CD4-positive, CD25-positive, alpha-beta regulatory T cell (primary cell): ENCODE data around the gene NARF. TPM values are rescaled to one million over a fixed set of nuclear protein-coding genes. Genes with fewer than 3 reads are reported as not detected.

Source experiments
- ATAC-seq, 2 donors: fragments of 150-1000 bp; cut with Tn5 transposase; one replicate each; pipeline ENCODE4 v1.10.0; 2021; ENCODE audit warnings: low read depth in 2 of 2, moderate number of reproducible peaks in 2 of 2, moderate library complexity in 1 of 2
- DNase-seq, 3 donors: peaks; one replicate each; pipeline versions ENCODE4 v3.0.0 to v3.0.0-alpha.2; 2012 to 2022; ENCODE audit warnings: mixed read lengths in 1 of 3
- H3K27ac ChIP-seq: one replicate; pipeline ENCODE4 v1.7.0; 2013; ENCODE audit warnings: mild to moderate bottlenecking, low read length; ENCODE audit not compliant: insufficient read depth, poor library complexity, severe bottlenecking
- H3K27me3 ChIP-seq: one replicate; pipeline ENCODE4 v1.7.0; 2013; ENCODE audit warnings: low read length; ENCODE audit not compliant: control insufficient read depth, insufficient read depth
- H3K36me3 ChIP-seq: one replicate; pipeline ENCODE4 v1.7.0; 2013; ENCODE audit warnings: mild to moderate bottlenecking, low read length, moderate library complexity; ENCODE audit not compliant: control insufficient read depth, insufficient read depth
- H3K4me1 ChIP-seq: 2 replicates; pipeline ENCODE4 v1.7.0; 2013; ENCODE audit warnings: mild to moderate bottlenecking, low read length; ENCODE audit not compliant: insufficient read depth, control insufficient read depth, poor library complexity, severe bottlenecking
- H3K4me3 ChIP-seq: one replicate; pipeline ENCODE4 v1.7.0; 2013; ENCODE audit warnings: low read depth, mild to moderate bottlenecking, low read length, moderate library complexity
- H3K9me3 ChIP-seq, 2 experiments: 1 replicate in 1 of 2; 2 replicates in 1 of 2; pipeline ENCODE4 v1.7.0; 2013; ENCODE audit warnings: low read length in 2 of 2, mild to moderate bottlenecking in 1 of 2, moderate library complexity in 1 of 2; ENCODE audit not compliant: control insufficient read depth in 2 of 2
- H3K27ac Mint-ChIP-seq, 3 donors: one replicate each; pipeline ENCODE4 v1.8.0; 2020 to 2022; ENCODE audit warnings: mild to moderate bottlenecking in 3 of 3, mixed read lengths in 3 of 3, moderate library complexity in 2 of 3
- H3K27me3 Mint-ChIP-seq: one replicate; pipeline ENCODE4 v1.8.0; 2022; ENCODE audit warnings: mild to moderate bottlenecking, mixed read lengths
- H3K36me3 Mint-ChIP-seq: one replicate; pipeline ENCODE4 v1.8.0; 2020; ENCODE audit warnings: mixed read lengths
- H3K4me1 Mint-ChIP-seq, 4 donors: one replicate each; pipeline ENCODE4 v1.8.0; 2020 to 2022; ENCODE audit warnings: mixed read lengths in 4 of 4, mild to moderate bottlenecking in 1 of 4
- H3K4me3 Mint-ChIP-seq, 4 donors: one replicate each; pipeline ENCODE4 v1.8.0; 2020 to 2022; ENCODE audit warnings: mild to moderate bottlenecking in 4 of 4, mixed read lengths in 4 of 4, moderate library complexity in 3 of 4
- H3K9me3 Mint-ChIP-seq, 7 donors: one replicate each; pipeline ENCODE4 v1.8.0; 2020 to 2022; ENCODE audit warnings: mixed read lengths in 7 of 7, mild to moderate bottlenecking in 3 of 7, moderate library complexity in 2 of 7
- polyA plus RNA-seq, 4 donors: library from polyadenylated mRNA; unstranded; fragments of 300-500 nt; fragmentation: Illumina TruSeq; gene quantifications; one replicate each; pipeline ENCODE4 v1.2.3, GENCODE V29; 2021
- total RNA-seq: library from RNA; stranded (reverse); gene quantifications from one replicate; pipeline ENCODE4 v1.2.3, GENCODE V29; 2022

The NARF gene
- total and polyA plus RNA-seq, 5 donors from 2014 or later, result 93.2 to 141 (median 112) TPM

DNA sequence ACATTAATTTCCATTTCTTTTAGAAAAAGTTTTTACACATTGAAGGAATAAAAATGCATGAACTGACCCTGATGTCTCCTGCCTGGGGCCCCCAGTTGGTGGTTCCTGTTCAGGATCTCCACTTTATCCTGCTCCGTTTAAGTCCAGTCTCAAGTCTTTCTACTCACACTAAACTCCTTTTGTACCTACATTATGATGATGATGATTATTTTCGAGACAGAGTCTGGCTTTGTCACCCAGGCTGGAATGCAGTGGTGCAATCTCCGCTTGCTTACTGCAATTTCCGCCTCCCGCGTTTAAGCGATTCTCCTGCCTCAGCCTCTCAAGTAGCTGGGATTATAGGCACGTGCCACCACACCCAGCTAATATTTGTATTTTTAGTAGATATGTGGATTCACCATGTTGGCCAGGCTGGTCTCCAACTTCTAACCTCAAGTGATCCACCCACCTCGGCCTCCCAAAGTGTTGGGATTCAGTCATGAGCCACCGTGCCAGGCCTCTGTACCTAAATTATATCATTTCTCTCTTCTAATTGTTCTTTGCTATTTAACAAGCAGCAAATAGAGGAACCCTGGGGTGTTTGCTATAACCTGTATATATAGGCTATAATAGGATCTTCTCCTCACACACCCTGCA, 58.8 kb downstream of the NARF start:
- H3K27me3 ChIP-seq, result no peaks in the 10 kb centered on the region
- ATAC-seq, result no peak
- Mint-ChIP-seq H3K4me3 (peak overlapping the region in 2 of 4 donors; percentile 75 to 82), H3K27me3 (no peaks in the 10 kb centered on the region), H3K4me1 (peaks cover 0 to 18% (median 10%) of the 10 kb centered on the region in 4 donors), H3K27ac (no peak overlapping the region), H3K9me3 (no peaks in the 10 kb centered on the region), H3K36me3 (no peaks in the 10 kb centered on the region)
- no peaks in the 10 kb centered on the region for H3K9me3 ChIP-seq
- no peak overlapping the region for H3K27ac ChIP-seq
- peaks cover 21% of the 10 kb centered on the region for H3K4me1 ChIP-seq
- no peak overlapping the region for H3K4me3 ChIP-seq
- H3K36me3 ChIP-seq, result no peaks in the 10 kb centered on the region
- no peak for DNase-seq

DNA sequence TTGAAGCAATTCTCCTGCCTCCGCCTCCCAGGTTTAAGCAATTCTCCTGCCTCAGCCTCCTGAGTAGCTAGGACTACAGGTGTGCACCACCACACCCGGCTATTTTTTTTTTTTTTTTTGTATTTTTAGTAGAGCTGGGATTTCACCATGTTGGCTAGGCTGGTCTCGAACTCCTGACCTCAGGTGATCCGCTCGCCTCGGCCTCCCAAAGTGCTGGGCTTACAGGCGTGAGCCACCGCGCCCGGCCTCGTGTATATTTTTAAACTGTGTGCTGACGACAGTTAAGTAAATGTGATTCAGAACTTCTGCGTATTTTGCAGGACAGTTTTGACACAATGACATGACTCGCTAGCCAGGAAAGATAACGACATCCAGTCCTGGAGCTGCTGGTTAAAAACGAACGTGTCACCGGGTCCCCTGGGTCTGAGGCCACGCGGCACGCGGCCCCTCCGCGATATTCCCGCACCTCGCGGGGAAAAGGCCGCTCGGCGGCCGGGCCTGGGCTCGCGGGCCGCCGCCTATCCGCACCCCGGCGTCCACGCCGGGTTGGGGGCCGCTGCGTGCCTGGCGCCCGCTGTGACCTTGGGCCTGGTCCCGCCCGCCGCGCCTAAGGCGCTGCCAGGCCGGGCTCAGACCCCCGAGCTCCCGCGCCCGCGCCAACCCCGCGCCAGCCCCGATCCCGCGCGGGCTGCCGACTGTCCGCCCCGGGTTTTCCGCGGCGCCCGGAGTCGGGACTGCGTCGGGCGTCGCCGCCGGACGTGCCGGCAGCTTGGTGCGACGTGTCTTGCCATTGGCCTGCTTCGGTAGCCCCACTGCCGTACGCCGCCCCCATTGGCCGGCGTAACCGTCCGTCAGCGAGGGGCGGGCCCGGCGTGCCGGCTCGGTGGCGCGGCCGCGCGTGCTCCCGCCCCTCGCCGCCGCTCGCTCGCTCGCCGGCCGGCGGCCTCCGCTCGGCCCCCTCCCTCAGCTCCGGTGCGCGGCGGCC, 60.6 kb downstream of the NARF start, which contains the start of gene FOXK2:
Gene FOXK2, plus strand, starts transcription at position 907 of the 985 bp plus-strand sequence. CDS start 157 bp downstream, outside the sequence.
- Histone ChIP-seq H3K4me1 (peaks cover 21% of the 10 kb centered on the region), H3K9me3 (no peaks in the 10 kb centered on the region), H3K27ac (peak within 1 kb of the TSS; percentile 81), H3K4me3 (peak within 1 kb of the TSS; percentile 84), H3K27me3 (no peaks in the 10 kb centered on the region), H3K36me3 (no peaks in the 10 kb centered on the region)
- H3K36me3 Mint-ChIP-seq, result no peaks in the 10 kb centered on the region
- no peaks in the 10 kb centered on the region for H3K27me3 Mint-ChIP-seq
- H3K9me3 Mint-ChIP-seq, result no peaks in the 10 kb centered on the region
- ATAC-seq (peak; percentile 98 to 99), DNase-seq (peak; percentile 90 to 96 (median 95))
- H3K27ac Mint-ChIP-seq, result peak within 1 kb of the TSS; percentile 64 to 85 (median 79)
- H3K4me3 Mint-ChIP-seq, result peak within 1 kb of the TSS; percentile 85 to 98 (median 94)
- H3K4me1 Mint-ChIP-seq, result peaks cover 0 to 32% (median 22%) of the 10 kb centered on the region in 4 donors

DNA sequence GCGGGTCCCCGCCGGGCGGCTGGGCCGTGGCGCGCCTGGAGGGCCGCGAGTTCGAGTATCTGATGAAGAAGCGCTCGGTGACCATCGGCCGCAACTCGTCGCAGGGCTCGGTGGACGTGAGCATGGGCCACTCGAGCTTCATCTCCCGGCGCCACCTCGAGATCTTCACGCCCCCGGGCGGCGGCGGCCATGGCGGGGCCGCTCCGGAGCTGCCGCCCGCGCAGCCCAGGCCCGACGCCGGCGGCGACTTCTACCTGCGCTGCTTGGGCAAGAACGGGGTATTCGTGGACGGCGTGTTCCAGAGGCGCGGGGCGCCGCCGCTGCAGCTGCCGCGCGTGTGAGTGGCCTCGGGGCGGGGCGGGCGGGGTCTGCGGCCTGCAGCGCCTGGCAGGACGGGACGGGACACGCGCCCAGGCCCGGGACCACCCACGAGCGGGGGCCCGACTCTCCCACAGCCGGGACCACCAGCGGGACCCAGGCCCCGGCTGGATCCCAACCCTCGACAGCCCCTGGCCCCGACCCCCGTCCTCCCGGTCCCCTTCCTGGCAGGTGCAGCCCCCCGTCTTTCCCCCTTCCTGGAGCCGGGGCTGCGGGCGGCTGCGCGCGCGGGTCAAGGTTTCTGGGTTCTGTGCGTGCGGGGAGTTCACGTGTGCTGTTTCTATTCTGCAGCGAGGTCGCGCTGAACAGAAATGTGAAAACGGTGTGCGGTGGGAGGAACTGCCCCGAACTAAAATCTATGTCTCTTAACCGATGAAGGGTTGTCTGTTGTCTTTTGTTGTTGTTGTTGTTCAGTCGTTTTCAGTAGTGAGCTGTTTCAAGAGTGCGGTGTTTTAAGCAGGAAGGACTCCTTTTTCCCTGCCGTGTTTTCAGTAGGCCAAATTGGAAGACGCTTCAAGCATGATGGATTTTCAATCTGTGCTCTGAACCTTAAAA, 61.7 kb downstream of the NARF start:
- peak overlapping the region; percentile 67 for H3K27ac ChIP-seq
- Mint-ChIP-seq H3K4me1 (peaks cover 0 to 42% (median 28%) of the 10 kb centered on the region in 4 donors), H3K4me3 (peak overlapping the region; percentile 85 to 98 (median 94)), H3K27me3 (no peaks in the 10 kb centered on the region), H3K27ac (peak overlapping the region; percentile 64 to 85 (median 79)), H3K9me3 (no peaks in the 10 kb centered on the region), H3K36me3 (no peaks in the 10 kb centered on the region)
- H3K9me3 ChIP-seq, result no peaks in the 10 kb centered on the region
- ATAC-seq (peak; percentile 8 to 15), DNase-seq (peak; percentile 25 to 58 (median 49))
- H3K27me3 ChIP-seq, result no peaks in the 10 kb centered on the region
- peaks cover 28% of the 10 kb centered on the region for H3K4me1 ChIP-seq
- H3K4me3 ChIP-seq, result peak overlapping the region; percentile 84
- no peaks in the 10 kb centered on the region for H3K36me3 ChIP-seq

DNA sequence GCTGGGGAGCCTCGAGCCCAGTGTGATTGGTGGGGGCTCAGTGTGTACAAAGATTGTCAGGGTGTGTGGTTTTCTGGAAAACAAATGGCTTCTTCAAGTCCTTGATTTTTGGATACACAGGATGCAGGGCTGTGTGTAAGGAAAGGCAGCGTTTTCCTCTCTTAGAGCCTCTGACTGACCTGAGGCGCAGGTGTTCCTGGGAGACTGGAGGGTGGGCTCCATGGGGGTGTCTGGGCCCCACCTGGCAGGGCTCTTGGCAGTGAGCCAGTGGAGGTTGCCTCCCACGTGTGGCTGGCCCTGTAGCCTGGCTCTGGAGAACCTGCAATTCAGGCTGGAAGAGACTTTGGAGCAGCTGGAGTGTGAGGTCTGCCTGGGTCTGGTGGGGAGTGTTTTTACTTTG, 66.0 kb downstream of the NARF start:
- DNase-seq (no peak), ATAC-seq (no peak)
- Mint-ChIP-seq H3K36me3 (peaks cover 8% of the 10 kb centered on the region), H3K9me3 (no peaks in the 10 kb centered on the region), H3K27ac (peak overlapping the region in 2 of 3 donors; percentile 60 to 70), H3K4me1 (peaks cover 17 to 75% (median 55%) of the 10 kb centered on the region in 4 donors), H3K4me3 (peak overlapping the region; percentile 14 to 51 (median 34)), H3K27me3 (no peaks in the 10 kb centered on the region)
- Histone ChIP-seq H3K27me3 (no peaks in the 10 kb centered on the region), H3K4me3 (no peak overlapping the region), H3K9me3 (no peaks in the 10 kb centered on the region), H3K27ac (no peak overlapping the region), H3K4me1 (peaks cover 44% of the 10 kb centered on the region), H3K36me3 (no peaks in the 10 kb centered on the region)

DNA sequence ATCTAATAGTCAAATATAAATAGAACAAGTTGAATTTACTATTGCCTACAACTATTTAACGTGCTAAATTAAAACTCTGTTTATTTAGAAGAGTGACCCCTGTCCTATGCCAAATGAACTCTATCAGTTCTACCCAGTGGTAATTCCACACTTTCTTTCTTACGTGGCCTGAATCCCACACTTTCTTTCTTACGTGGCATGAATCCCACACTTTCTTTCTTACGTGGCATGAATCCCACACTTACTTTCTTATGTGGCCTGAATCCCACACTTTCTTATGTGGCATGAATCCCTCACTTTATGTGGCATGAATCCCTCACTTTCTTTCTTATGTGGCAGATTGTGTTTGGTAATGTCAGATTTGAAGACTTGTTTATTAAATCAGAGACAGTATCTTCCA, 67.2 kb downstream of the NARF start:
- peak overlapping the region in 1 of 4 donors; percentile 82 for H3K4me3 Mint-ChIP-seq
- no peak for ATAC-seq

DNA sequence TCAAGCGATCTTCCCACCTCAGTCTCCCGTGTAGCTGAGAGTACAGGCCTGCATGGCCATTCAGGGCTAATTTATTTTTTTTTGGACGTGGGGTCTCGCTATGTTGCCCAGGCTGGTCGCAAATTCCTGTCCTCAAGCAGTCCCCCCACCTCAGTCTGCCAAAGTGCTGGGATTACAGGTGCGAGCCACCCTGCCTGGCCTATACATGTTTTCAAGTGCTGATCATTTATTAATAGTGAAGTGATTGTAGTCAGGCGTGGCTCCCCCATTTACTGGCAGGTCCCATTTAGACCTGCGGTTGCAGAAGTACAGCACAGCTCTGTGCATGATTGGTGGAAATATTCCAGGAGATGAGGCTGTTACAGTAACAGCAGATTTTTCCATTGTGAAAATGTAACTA, 69.4 kb downstream of the NARF start:
- H3K4me3 ChIP-seq, result no peak overlapping the region
- Mint-ChIP-seq H3K4me3 (peak overlapping the region in 1 of 4 donors; percentile 9), H3K36me3 (peaks cover 12% of the 10 kb centered on the region), H3K27me3 (no peaks in the 10 kb centered on the region), H3K27ac (peak overlapping the region in 1 of 3 donors; percentile 68), H3K9me3 (no peaks in the 10 kb centered on the region), H3K4me1 (peaks cover 22 to 70% (median 58%) of the 10 kb centered on the region in 4 donors)
- DNase-seq (no peak), ATAC-seq (no peak)
- no peaks in the 10 kb centered on the region for H3K9me3 ChIP-seq
- peaks cover 39% of the 10 kb centered on the region for H3K4me1 ChIP-seq
- no peaks in the 10 kb centered on the region for H3K27me3 ChIP-seq
- H3K27ac ChIP-seq, result no peak overlapping the region
- H3K36me3 ChIP-seq, result no peaks in the 10 kb centered on the region

More for the DNA sequence above, 67.2 kb downstream of the NARF start:
- no peaks in the 10 kb centered on the region for H3K36me3 ChIP-seq
- Mint-ChIP-seq H3K27me3 (no peaks in the 10 kb centered on the region), H3K36me3 (peaks cover 8% of the 10 kb centered on the region), H3K9me3 (no peaks in the 10 kb centered on the region), H3K27ac (peak overlapping the region in 2 of 3 donors; percentile 12 to 89), H3K4me1 (peaks cover 17 to 81% (median 59%) of the 10 kb centered on the region in 4 donors)
- H3K27me3 ChIP-seq, result no peaks in the 10 kb centered on the region
- H3K9me3 ChIP-seq, result no peaks in the 10 kb centered on the region
- no peak overlapping the region for H3K4me3 ChIP-seq
- no peak overlapping the region for H3K27ac ChIP-seq
- H3K4me1 ChIP-seq, result peaks cover 42% of the 10 kb centered on the region
- DNase-seq, result no peak
